OCI-LY3 (cell line): Measurements from ENCODE around the gene FAAP20.

ENCODE experiments used
- H2AFZ ChIP-seq: fragments of 200-600, 300-600 bp; shearing (Covaris generic); 2 replicates; pipeline ENCODE4 v1.6.0; 2014; ENCODE audit warnings: antibody characterized with exemption, low read depth, low read length
- H3K27ac ChIP-seq: fragments of 200-600, 300-600 bp; sonication (generic); 2 replicates; pipeline ENCODE4 v1.5.1; 2014; ENCODE audit warnings: mild to moderate bottlenecking, low read length, moderate library complexity, mixed read lengths
- H3K27me3 ChIP-seq: fragments of 200-600, 300-600 bp; sonication (generic); 2 replicates; pipeline ENCODE4 v1.6.1; 2014; ENCODE audit warnings: low read depth, low read length, mixed read lengths
- H3K36me3 ChIP-seq: fragments of 200-600, 300-600 bp; sonication (generic); replicated peaks from 2 replicates; pipeline ENCODE3; 2014; ENCODE audit warnings: low read depth, low read length, mixed read lengths
- H3K4me1 ChIP-seq: fragments of 300-600, 200-600 bp; sonication (generic); 2 replicates; pipeline ENCODE4 v1.6.1; 2014; ENCODE audit warnings: low read length, mixed read lengths
- H3K4me2 ChIP-seq: fragments of 200-600, 300-600 bp; sonication (generic); 2 replicates; pipeline ENCODE4 v1.6.1; 2014; ENCODE audit warnings: low read length, mixed read lengths
- H3K4me3 ChIP-seq: fragments of 300-600, 200-600 bp; sonication (generic); 2 replicates; pipeline ENCODE4 v1.5.1; 2014; ENCODE audit warnings: antibody characterized with exemption, mild to moderate bottlenecking, low read length, moderate library complexity
- H3K79me2 ChIP-seq: fragments of 300-600, 200-600 bp; shearing (Covaris generic); 2 replicates; pipeline ENCODE4 v1.6.1; 2014; ENCODE audit warnings: mild to moderate bottlenecking, low read length, mixed read lengths
- H3K9ac ChIP-seq: fragments of 300-600, 200-600 bp; shearing (Covaris generic); 2 replicates; pipeline ENCODE4 v1.6.0; 2014; ENCODE audit warnings: mild to moderate bottlenecking, low read length, moderate library complexity
- H3K9me3 ChIP-seq: fragments of 200-600, 300-600 bp; shearing (Covaris generic); 2 replicates; pipeline ENCODE4 v1.6.1; 2014; ENCODE audit warnings: low read length, mixed read lengths; ENCODE audit not compliant: insufficient read depth
- H4K20me1 ChIP-seq: fragments of 200-600, 300-600 bp; sonication (generic); 2 replicates; pipeline ENCODE4 v1.6.1; 2016; ENCODE audit warnings: low read length, mixed read lengths; ENCODE audit not compliant: insufficient read depth
- EZH2phosphoT487 ChIP-seq: fragments of 200-600 bp; shearing (Covaris generic); IDR thresholded peaks from 2 replicates; pipeline ENCODE4 v1.6.1; 2018; ENCODE audit warnings: antibody characterized with exemption, mixed run types, low read depth
- TF ChIP-seq, protein P1 (sequence below): fragments of 200-600, 300-600 bp; sonication (generic); IDR thresholded peaks from 2 replicates; pipeline ENCODE4 v1.5.1; 2014; ENCODE audit warnings: antibody characterized with exemption, low read length, low read depth

The FAAP20 gene

DNA sequence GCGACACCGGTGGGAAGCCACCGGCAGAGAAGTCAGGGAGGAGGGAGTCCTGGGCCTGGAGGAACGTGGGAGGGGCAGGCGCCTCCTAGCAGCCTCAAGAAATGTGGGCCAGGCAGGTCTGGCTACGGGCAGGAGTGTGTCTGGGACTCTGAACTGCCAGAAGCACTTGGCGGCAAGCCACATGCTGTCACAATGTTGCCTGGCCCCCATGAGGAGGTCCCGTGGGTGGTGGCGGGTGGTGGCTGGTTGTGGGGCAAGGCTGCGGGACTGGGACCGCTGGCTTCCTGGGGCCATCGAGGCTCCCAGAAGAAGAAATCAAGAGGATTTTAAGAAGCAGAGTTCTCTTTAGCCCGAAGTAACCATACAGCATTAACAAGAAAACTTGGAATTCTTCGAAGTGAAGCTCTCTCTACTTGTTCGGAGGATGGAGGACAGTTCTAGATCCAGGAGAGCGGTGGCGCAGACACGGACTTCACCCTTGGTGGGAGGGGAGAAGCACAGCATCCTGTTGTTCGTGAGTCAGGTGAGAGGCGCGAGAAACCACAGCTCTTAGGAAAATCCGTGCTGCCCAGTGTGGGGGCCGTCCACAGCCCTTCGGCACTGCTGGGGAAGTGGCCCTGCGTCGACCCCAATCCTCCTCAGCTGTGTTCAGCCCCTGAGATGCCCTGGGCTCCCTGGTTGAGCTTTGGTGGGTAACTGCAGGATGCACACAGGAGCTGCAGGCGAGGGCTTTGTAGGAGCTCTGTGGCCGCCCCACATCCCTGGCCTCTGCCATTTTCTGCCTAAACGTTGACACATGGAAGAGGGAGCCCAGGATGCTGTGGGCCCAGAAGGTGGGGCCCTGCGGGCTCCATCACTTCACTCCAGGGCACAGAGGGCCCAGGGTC is 45.9 kb upstream of the FAAP20 start:
- peaks cover 12% of the 10 kb centered on the region for H3K4me1 ChIP-seq
- no peaks in the 10 kb centered on the region for H3K9me3 ChIP-seq
- H3K27ac ChIP-seq: no peak overlapping the region
- H4K20me1 ChIP-seq: peaks cover 76% of the 10 kb centered on the region
- H3K4me3 ChIP-seq: no peak overlapping the region
- no peak overlapping the region for H3K4me2 ChIP-seq
- H2AFZ ChIP-seq: no peak overlapping the region
- TF ChIP-seq EZH2phosphoT487: no peak
- no peak overlapping the region for H3K9ac ChIP-seq
- no peaks in the 10 kb centered on the region for H3K27me3 ChIP-seq
- no peaks in the 10 kb centered on the region for H3K36me3 ChIP-seq
- peaks cover 80% of the 10 kb centered on the region for H3K79me2 ChIP-seq

GRCh38 chr1:2239384-2239985 is 44.9 kb upstream of the FAAP20 start:
- H3K4me3 ChIP-seq: no peak overlapping the region
- no peaks in the 10 kb centered on the region for H3K27me3 ChIP-seq
- no peak overlapping the region for H3K4me2 ChIP-seq
- H3K36me3 ChIP-seq: no peaks in the 10 kb centered on the region
- no peaks in the 10 kb centered on the region for H3K9me3 ChIP-seq
- no peak overlapping the region for H2AFZ ChIP-seq
- H4K20me1 ChIP-seq: peaks cover 81% of the 10 kb centered on the region
- H3K79me2 ChIP-seq: peaks cover 90% of the 10 kb centered on the region
- no peak overlapping the region for H3K27ac ChIP-seq
- TF ChIP-seq EZH2phosphoT487: no peak
- TF ChIP-seq, protein P1, sequence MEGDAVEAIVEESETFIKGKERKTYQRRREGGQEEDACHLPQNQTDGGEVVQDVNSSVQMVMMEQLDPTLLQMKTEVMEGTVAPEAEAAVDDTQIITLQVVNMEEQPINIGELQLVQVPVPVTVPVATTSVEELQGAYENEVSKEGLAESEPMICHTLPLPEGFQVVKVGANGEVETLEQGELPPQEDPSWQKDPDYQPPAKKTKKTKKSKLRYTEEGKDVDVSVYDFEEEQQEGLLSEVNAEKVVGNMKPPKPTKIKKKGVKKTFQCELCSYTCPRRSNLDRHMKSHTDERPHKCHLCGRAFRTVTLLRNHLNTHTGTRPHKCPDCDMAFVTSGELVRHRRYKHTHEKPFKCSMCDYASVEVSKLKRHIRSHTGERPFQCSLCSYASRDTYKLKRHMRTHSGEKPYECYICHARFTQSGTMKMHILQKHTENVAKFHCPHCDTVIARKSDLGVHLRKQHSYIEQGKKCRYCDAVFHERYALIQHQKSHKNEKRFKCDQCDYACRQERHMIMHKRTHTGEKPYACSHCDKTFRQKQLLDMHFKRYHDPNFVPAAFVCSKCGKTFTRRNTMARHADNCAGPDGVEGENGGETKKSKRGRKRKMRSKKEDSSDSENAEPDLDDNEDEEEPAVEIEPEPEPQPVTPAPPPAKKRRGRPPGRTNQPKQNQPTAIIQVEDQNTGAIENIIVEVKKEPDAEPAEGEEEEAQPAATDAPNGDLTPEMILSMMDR: no peak
- H3K9ac ChIP-seq: no peak overlapping the region
- H3K4me1 ChIP-seq: peaks cover 12% of the 10 kb centered on the region

GRCh38 chr1:2239013-2239370 is 44.4 kb upstream of the FAAP20 start:
- no peaks in the 10 kb centered on the region for H3K27me3 ChIP-seq
- H3K4me2 ChIP-seq: no peak overlapping the region
- H2AFZ ChIP-seq: no peak overlapping the region
- TF ChIP-seq, protein P1: no peak
- TF ChIP-seq EZH2phosphoT487: no peak
- peaks cover 84% of the 10 kb centered on the region for H4K20me1 ChIP-seq
- peaks cover 94% of the 10 kb centered on the region for H3K79me2 ChIP-seq
- peaks cover 11% of the 10 kb centered on the region for H3K4me1 ChIP-seq
- H3K4me3 ChIP-seq: no peak overlapping the region
- no peak overlapping the region for H3K9ac ChIP-seq
- no peak overlapping the region for H3K27ac ChIP-seq
- no peaks in the 10 kb centered on the region for H3K36me3 ChIP-seq
- no peaks in the 10 kb centered on the region for H3K9me3 ChIP-seq

- H2AFZ ChIP-seq: no peak overlapping the region
- H3K9me3 ChIP-seq: no peaks in the 10 kb centered on the region
- no peak overlapping the region for H3K27ac ChIP-seq
- no peak overlapping the region for H3K4me2 ChIP-seq
- no peak overlapping the region for H3K9ac ChIP-seq
- TF ChIP-seq, protein P1: no peak
- no peak for TF ChIP-seq EZH2phosphoT487
- H3K27me3 ChIP-seq: no peaks in the 10 kb centered on the region
- H3K4me3 ChIP-seq: no peak overlapping the region
- H4K20me1 ChIP-seq: peaks cover 86% of the 10 kb centered on the region
- H3K4me1 ChIP-seq: peaks cover 11% of the 10 kb centered on the region
- peaks cover 96% of the 10 kb centered on the region for H3K79me2 ChIP-seq
- H3K36me3 ChIP-seq: no peaks in the 10 kb centered on the region
These were observed 43.9 kb upstream of the FAAP20 start for GRCh38 chr1:2238361-2239012.
